Activated gamma-delta T cell (primary cell): ENCODE measurements around the gene SLC12A5.

Experiments
- DNase-seq: peaks from one replicate; lab custom pipeline; 2025; lab: John Stamatoyannopoulos, UW

SLC12A5 gene

GRCh38 chr20:46108435-46108841 lies 79.4 kb downstream of the SLC12A5 start:
- no peak for DNase-seq

GRCh38 chr20:46108976-46109375 lies 80.0 kb downstream of the SLC12A5 start:
- no peak for DNase-seq
